Astrocyte (in vitro differentiated cells and primary cell): ENCODE measurements around the gene OXSR1.

Source experiments
- CTCF ChIP-seq: IDR thresholded peaks from 2 replicates; pipeline ENCODE4 v1.5.1; 2011; ENCODE audit warnings: low read depth, mild to moderate bottlenecking, inconsistent platforms, low read length, moderate library complexity; ENCODE audit not compliant: insufficient read depth
- EZH2 ChIP-seq: IDR thresholded peaks from 2 replicates; pipeline ENCODE4 v1.6.1; 2012; ENCODE audit warnings: mild to moderate bottlenecking, low read length, inconsistent platforms; ENCODE audit not compliant: insufficient read depth

- TF ChIP-seq CTCF (no peak), EZH2 (no peak)
Measured at GRCh38 chr3:38297537-38297936, 132.2 kb downstream of the OXSR1 start.
